Liver (tissue), 9 donors: ENCODE data around the gene GOLGA6B. TPM values are rescaled to one million over a fixed set of nuclear protein-coding genes. Genes with fewer than 3 reads are reported as not detected.
"Not testable (repeated sequence)": the region's sequence is repeated elsewhere in the genome, so short reads cannot be mapped to it uniquely, and the experiment has no call there.

Experiments
- DNase-seq: peaks from one replicate; pipeline ENCODE4 v3.0.0-alpha.2; 2017; ENCODE audit warnings: low spot score
- H3K27ac ChIP-seq, 2 donors: one replicate each; pipeline ENCODE4 v1.7.0; 2013; ENCODE audit warnings: inconsistent platforms in 2 of 2, low read length in 2 of 2, control low read depth in 1 of 2, low read depth in 1 of 2, mild to moderate bottlenecking in 1 of 2
- H3K27me3 ChIP-seq, 4 donors: one replicate each; pipeline versions ENCODE4 v1.6.1 to v1.7.0; 2013; ENCODE audit warnings: low read length in 3 of 4, inconsistent platforms in 1 of 4, mild to moderate bottlenecking in 1 of 4, moderate library complexity in 1 of 4; ENCODE audit not compliant: control insufficient read depth in 4 of 4, insufficient read depth in 4 of 4
- H3K36me3 ChIP-seq, 4 donors: one replicate each; pipeline versions ENCODE4 v1.6.1 to v1.7.0; 2013; ENCODE audit warnings: low read length in 3 of 4, mild to moderate bottlenecking in 3 of 4, low read depth in 1 of 4, moderate library complexity in 1 of 4; ENCODE audit not compliant: control insufficient read depth in 4 of 4, insufficient read depth in 3 of 4
- H3K4me1 ChIP-seq, 4 donors: one replicate each; pipeline versions ENCODE4 v1.6.1 to v1.7.0; 2013; ENCODE audit warnings: low read length in 3 of 4, mild to moderate bottlenecking in 3 of 4, moderate library complexity in 1 of 4; ENCODE audit not compliant: control insufficient read depth in 4 of 4, insufficient read depth in 4 of 4
- H3K4me3 ChIP-seq, 3 donors: one replicate each; pipeline versions ENCODE4 v1.6.1 to v1.7.0; 2013; ENCODE audit warnings: low read length in 3 of 3, control low read depth in 1 of 3, low read depth in 1 of 3, mild to moderate bottlenecking in 1 of 3
- H3K9ac ChIP-seq, 2 donors: one replicate each; pipeline ENCODE4 v1.7.0; 2013; ENCODE audit warnings: low read length in 2 of 2, mild to moderate bottlenecking in 2 of 2, moderate library complexity in 2 of 2, control low read depth in 1 of 2, low read depth in 1 of 2
- H3K9me3 ChIP-seq, 4 donors: one replicate each; pipeline versions ENCODE4 v1.6.1 to v1.7.0; 2013; ENCODE audit warnings: low read length in 3 of 4; ENCODE audit not compliant: control insufficient read depth in 4 of 4
- ATF3 ChIP-seq: IDR thresholded peaks from 2 replicates; pipeline ENCODE4 v1.6.1; 2016; ENCODE audit warnings: antibody characterized with exemption
- CTCF ChIP-seq: fragments of 150-350 bp; IDR thresholded peaks from 2 replicates; pipeline ENCODE4 v1.5.1; 2017; ENCODE audit warnings: improper control_type of control experiment, low read depth, low read length; ENCODE audit not compliant: missing input control
- EGR1 ChIP-seq, 2 donors: IDR thresholded peaks; 2 replicates each; pipeline ENCODE4 v1.6.1; 2016 to 2018; ENCODE audit warnings: antibody characterized with exemption in 2 of 2, low read depth in 2 of 2
- GABPA ChIP-seq, 2 donors: IDR thresholded peaks in 1 of 2; conservative IDR thresholded peaks in 1 of 2; 2 replicates each; pipeline ENCODE4 v1.6.1; 2016; ENCODE audit warnings: antibody characterized with exemption in 2 of 2, mild to moderate bottlenecking in 1 of 2, moderate library complexity in 1 of 2
- HNF4A ChIP-seq, 2 donors: conservative IDR thresholded peaks; 2 replicates each; pipeline ENCODE4 v1.6.1; 2016; ENCODE audit warnings: antibody characterized with exemption in 2 of 2, mild to moderate bottlenecking in 2 of 2
- JUND ChIP-seq, 2 donors: IDR thresholded peaks; 2 replicates each; pipeline ENCODE4 v1.6.1; 2016; ENCODE audit warnings: antibody characterized with exemption in 2 of 2
- MAX ChIP-seq: IDR thresholded peaks from 2 replicates; pipeline ENCODE4 v1.6.1; 2016; ENCODE audit warnings: antibody characterized with exemption
- RAD21 ChIP-seq, 2 donors: IDR thresholded peaks; 2 replicates each; pipeline ENCODE4 v1.6.1; 2016; ENCODE audit warnings: antibody characterized with exemption in 2 of 2, mild to moderate bottlenecking in 2 of 2
- REST ChIP-seq: IDR thresholded peaks from 2 replicates; pipeline ENCODE4 v1.6.1; 2016; ENCODE audit warnings: antibody characterized with exemption, mild to moderate bottlenecking
- RXRA ChIP-seq, 2 donors: IDR thresholded peaks; 2 replicates each; pipeline ENCODE4 v1.6.1; 2017 to 2018; ENCODE audit warnings: antibody characterized with exemption in 2 of 2, mild to moderate bottlenecking in 1 of 2
- TAF1 ChIP-seq: conservative IDR thresholded peaks from 2 replicates; pipeline ENCODE4 v1.6.1; 2016; ENCODE audit warnings: antibody characterized with exemption, mild to moderate bottlenecking
- YY1 ChIP-seq: IDR thresholded peaks from 2 replicates; pipeline ENCODE4 v1.6.1; 2016; ENCODE audit warnings: antibody characterized with exemption, mild to moderate bottlenecking
- ZBTB33 ChIP-seq: IDR thresholded peaks from 2 replicates; pipeline ENCODE4 v1.6.1; 2016; ENCODE audit warnings: antibody characterized with exemption
- WGBS: extraction: QIAGEN DNeasy Blood & Tissue Kit; methylation state at CpG from one replicate; pipeline ENCODE4 v1.1.7; 2013; 5-methylcytosine and 5-hydroxymethylcytosine counted together
- polyA plus RNA-seq, 2 donors: library from polyadenylated mRNA; stranded (reverse) in 1 of 2; unstranded in 1 of 2; fragments of 200-250 nt in 1 of 2; fragments of >200 nt in 1 of 2; fragmentation: Nextera tagmentation in 1 of 2; extraction: Ambion mirVana in 1 of 2; gene quantifications; one replicate each; pipeline versions ENCODE4 v1.2.1 to v1.2.3, GENCODE V29; 2013 to 2015
- total RNA-seq, 2 donors: library from RNA; depleted of rRNA; stranded (reverse); fragments of >200 nt; gene quantifications; one replicate each; pipeline ENCODE4 v1.2.3, GENCODE V29; 2014
- donor health status: healthy.
- donor health status: healthy.
- donor health status: healthy.
- donor health status: healthy.
- donor health status: healthy.

Gene GOLGA6B
- total and polyA plus RNA-seq, 4 donors = 0.03 to 1.0 (median 0.05) TPM; not detected in 1

GRCh38 chr15:72609862-72610261, 44.6 kb upstream of the GOLGA6B start:
- WGBS = 95% methylated on average over 8 of the region's 8 CpGs
- no peaks in the 10 kb centered on the region for H3K27me3 ChIP-seq
- DNase-seq = no peak
- no peak for TF ChIP-seq RAD21 (IDR thresholded peaks at IDR 0.05)
- TF ChIP-seq REST = no peak
- no peak for TF ChIP-seq HNF4A (conservative IDR thresholded peaks at IDR 0.05)
- no peak for TF ChIP-seq GABPA (IDR thresholded peaks at IDR 0.05 in 1 of 2, conservative IDR thresholded peaks at IDR 0.05 in 1 of 2)
- TF ChIP-seq ATF3 = no peak
- TF ChIP-seq ZBTB33 = no peak
- no peak for TF ChIP-seq YY1
- no peak for TF ChIP-seq TAF1
- no peak for TF ChIP-seq JUND (IDR thresholded peaks at IDR 0.05)
- TF ChIP-seq RXRA (IDR thresholded peaks at IDR 0.05) = no peak
- TF ChIP-seq EGR1 (IDR thresholded peaks at IDR 0.05; ENCODE audit: low read depth in 2 of 2) = no peak
- H3K27ac ChIP-seq = no peak overlapping the region
- H3K9ac ChIP-seq = no peak overlapping the region
- H3K9me3 ChIP-seq = no peaks in the 10 kb centered on the region
- no peaks in the 10 kb centered on the region for H3K4me1 ChIP-seq
- no peaks in the 10 kb centered on the region for H3K36me3 ChIP-seq
- H3K4me3 ChIP-seq = no peak overlapping the region

- DNase-seq, H3K9me3 ChIP-seq, H3K4me3 ChIP-seq, H3K27me3 ChIP-seq, H3K9ac ChIP-seq, H3K4me1 ChIP-seq, H3K36me3 ChIP-seq, H3K27ac ChIP-seq: not testable (repeated sequence)
- 89% methylated on average over 3 of the region's 3 CpGs for WGBS
Measured at GRCh38 chr15:72612324-72612723, 42.2 kb upstream of the GOLGA6B start.

GRCh38 chr15:72614810-72615532, 39.5 kb upstream of the GOLGA6B start:
- Histone ChIP-seq H3K27me3 (no peaks in the 10 kb centered on the region), H3K27ac (no peak overlapping the region), H3K4me1 (peaks cover 0 to 4% (median 0%) of the 10 kb centered on the region in 4 donors), H3K36me3 (no peaks in the 10 kb centered on the region), H3K4me3 (no peak overlapping the region), H3K9me3 (no peaks in the 10 kb centered on the region), H3K9ac (no peak overlapping the region)
- WGBS = 95% methylated on average over 3 of the region's 3 CpGs
- DNase-seq = no peak
- no peak for TF ChIP-seq REST
- no peak for TF ChIP-seq HNF4A (conservative IDR thresholded peaks at IDR 0.05)
- TF ChIP-seq JUND (IDR thresholded peaks at IDR 0.05) = no peak
- TF ChIP-seq TAF1 = no peak
- no peak for TF ChIP-seq GABPA (IDR thresholded peaks at IDR 0.05 in 1 of 2, conservative IDR thresholded peaks at IDR 0.05 in 1 of 2)
- TF ChIP-seq CTCF = no peak
- no peak for TF ChIP-seq EGR1 (IDR thresholded peaks at IDR 0.05; ENCODE audit: low read depth in 2 of 2)
- no peak for TF ChIP-seq ATF3
- TF ChIP-seq MAX = no peak
- TF ChIP-seq RAD21 (IDR thresholded peaks at IDR 0.05) = no peak
